ENCODE data around the gene PELI2. TPM values are rescaled to one million over a fixed set of nuclear protein-coding genes. Genes with fewer than 3 reads are reported as not detected.

Gene PELI2
- total RNA-seq, 3 donors from 2014 or later (not counting 1 experiment from before 2014, with no cell fraction given): 16.4 to 25.0 (median 24.9) TPM

- no peak overlapping the region for H3K4me3 ChIP-seq (ENCODE audit: low read length)
- no CpG with 5 or more reads among the region's 1 CpG for whole genome bisulfite sequencing (ENCODE audit: insufficient coverage)
- H3K36me3 ChIP-seq (ENCODE audit: control insufficient read depth, insufficient read depth, low read length): no peaks in the 10 kb centered on the region
- no peaks in the 10 kb centered on the region for H3K9me3 Mint-ChIP-seq
- no peak overlapping the region for H3K27ac ChIP-seq (ENCODE audit: low read length)
- intact Hi-C loops (cut with micrococcal nuclease): no loop called here
- no peak for TF ChIP-seq CTCF (IDR thresholded peaks at IDR 0.05)
- no peak overlapping the region for H3K27ac Mint-ChIP-seq
- ATAC-seq (no peak), DNase-seq (no peak)
- no peaks in the 10 kb centered on the region for H3K27me3 Mint-ChIP-seq (ENCODE audit: low read depth in 2 of 2)
- no peaks in the 10 kb centered on the region for H3K27me3 ChIP-seq (ENCODE audit: control insufficient read depth, insufficient read depth, low read length)
- no peaks in the 10 kb centered on the region for H3K4me1 ChIP-seq (ENCODE audit: control insufficient read depth, insufficient read depth, low read length)
- H3K36me3 Mint-ChIP-seq: no peaks in the 10 kb centered on the region
- peaks cover 0 to 5% of the 10 kb centered on the region in 2 donors for H3K4me1 Mint-ChIP-seq
- H3K9me3 ChIP-seq (ENCODE audit: control insufficient read depth, insufficient read depth, low read length): no peaks in the 10 kb centered on the region
- H3K4me3 Mint-ChIP-seq: no peak overlapping the region
Observed at GRCh38 chr14:56278383-56278782, 160.2 kb downstream of the PELI2 start.

GRCh38 chr14:56280843-56281242 lies 162.6 kb downstream of the PELI2 start:
- intact Hi-C loops (cut with micrococcal nuclease): no loop called here
- H3K4me3 Mint-ChIP-seq: no peak overlapping the region
- no peak overlapping the region for H3K4me3 ChIP-seq (ENCODE audit: low read length)
- no peaks in the 10 kb centered on the region for H3K9me3 Mint-ChIP-seq
- H3K27me3 ChIP-seq (ENCODE audit: control insufficient read depth, insufficient read depth, low read length): no peaks in the 10 kb centered on the region
- TF ChIP-seq CTCF (IDR thresholded peaks at IDR 0.05): no peak
- H3K4me1 Mint-ChIP-seq: no peaks in the 10 kb centered on the region
- no peaks in the 10 kb centered on the region for H3K36me3 ChIP-seq (ENCODE audit: control insufficient read depth, insufficient read depth, low read length)
- no peak for DNase-seq
- no peaks in the 10 kb centered on the region for H3K27me3 Mint-ChIP-seq (ENCODE audit: low read depth in 2 of 2)
- H3K36me3 Mint-ChIP-seq: no peaks in the 10 kb centered on the region
- H3K9me3 ChIP-seq (ENCODE audit: control insufficient read depth, insufficient read depth, low read length): no peaks in the 10 kb centered on the region
- no peak for ATAC-seq
- H3K27ac ChIP-seq (ENCODE audit: low read length): no peak overlapping the region
- no peaks in the 10 kb centered on the region for H3K4me1 ChIP-seq (ENCODE audit: control insufficient read depth, insufficient read depth, low read length)
- WGBS (ENCODE audit: insufficient coverage): no CpG with 5 or more reads among the region's 2 CpGs
- H3K27ac Mint-ChIP-seq: no peak overlapping the region

- no peak overlapping the region for H3K4me3 Mint-ChIP-seq
- no peaks in the 10 kb centered on the region for H3K9me3 Mint-ChIP-seq
- Histone ChIP-seq H3K4me3 (ENCODE audit: low read length) (no peak overlapping the region), H3K4me1 (ENCODE audit: control insufficient read depth, insufficient read depth, low read length) (no peaks in the 10 kb centered on the region), H3K36me3 (ENCODE audit: control insufficient read depth, insufficient read depth, low read length) (no peaks in the 10 kb centered on the region), H3K9me3 (ENCODE audit: control insufficient read depth, insufficient read depth, low read length) (no peaks in the 10 kb centered on the region), H3K27me3 (ENCODE audit: control insufficient read depth, insufficient read depth, low read length) (no peaks in the 10 kb centered on the region), H3K27ac (ENCODE audit: low read length) (no peak overlapping the region)
- intact Hi-C loops (cut with micrococcal nuclease): no loop called here
- no CpG with 5 or more reads among the region's 2 CpGs for WGBS (ENCODE audit: insufficient coverage)
- TF ChIP-seq CTCF (IDR thresholded peaks at IDR 0.05): no peak
- no peaks in the 10 kb centered on the region for H3K4me1 Mint-ChIP-seq
- no peak for ATAC-seq
- H3K36me3 Mint-ChIP-seq: no peaks in the 10 kb centered on the region
- no peak overlapping the region for H3K27ac Mint-ChIP-seq
- no peaks in the 10 kb centered on the region for H3K27me3 Mint-ChIP-seq (ENCODE audit: low read depth in 2 of 2)
- DNase-seq: no peak
Observed at GRCh38 chr14:56282179-56282578, 164.0 kb downstream of the PELI2 start.

- H3K4me1 ChIP-seq (ENCODE audit: control insufficient read depth, insufficient read depth, low read length): no peaks in the 10 kb centered on the region
- Mint-ChIP-seq H3K27me3 (ENCODE audit: low read depth in 2 of 2) (no peaks in the 10 kb centered on the region), H3K27ac (no peak overlapping the region), H3K9me3 (no peaks in the 10 kb centered on the region), H3K36me3 (no peaks in the 10 kb centered on the region), H3K4me3 (no peak overlapping the region), H3K4me1 (no peaks in the 10 kb centered on the region)
- no peak for DNase-seq
- no peak overlapping the region for H3K27ac ChIP-seq (ENCODE audit: low read length)
- no peaks in the 10 kb centered on the region for H3K27me3 ChIP-seq (ENCODE audit: control insufficient read depth, insufficient read depth, low read length)
- no peak overlapping the region for H3K4me3 ChIP-seq (ENCODE audit: low read length)
- no peak for ATAC-seq
- 96% methylated on average over 1 of the region's 1 CpG for WGBS (ENCODE audit: insufficient coverage)
- H3K36me3 ChIP-seq (ENCODE audit: control insufficient read depth, insufficient read depth, low read length): no peaks in the 10 kb centered on the region
- TF ChIP-seq CTCF (IDR thresholded peaks at IDR 0.05): no peak
- no peaks in the 10 kb centered on the region for H3K9me3 ChIP-seq (ENCODE audit: control insufficient read depth, insufficient read depth, low read length)
- intact Hi-C loops (cut with micrococcal nuclease): no loop called here
Observed at GRCh38 chr14:56284641-56285040, 166.4 kb downstream of the PELI2 start.
